NCI-H526 (cell line): ENCODE data around the gene HAUS5.

ENCODE experiments used
- DNase-seq, 2 experiments: peaks; one replicate each; lab custom pipeline; 2025; lab: John Stamatoyannopoulos, UW

HAUS5 gene

GRCh38 chr19:35608251-35608650 is 4.3 kb upstream of the HAUS5 start:
- peak in 1 of 2 experiments; percentile 23 for DNase-seq

GRCh38 chr19:35609851-35610353 is 2.6 kb upstream of the HAUS5 start:
- no peak for DNase-seq

GRCh38 chr19:35612224-35612558 is 344 bp upstream of the HAUS5 start:
- no peak for DNase-seq

GRCh38 chr19:35613574-35613973 is 1.0 kb downstream of the HAUS5 start:
- no peak for DNase-seq

- no peak for DNase-seq
Observed at GRCh38 chr19:35615036-35615435, 2.5 kb downstream of the HAUS5 start.

GRCh38 chr19:35618857-35619256 is 6.3 kb downstream of the HAUS5 start:
- peak in 1 of 2 experiments; percentile 22 for DNase-seq

- no peak for DNase-seq
Observed at GRCh38 chr19:35619290-35619923, 6.9 kb downstream of the HAUS5 start.

GRCh38 chr19:35620001-35620400 is 7.5 kb downstream of the HAUS5 start:
- DNase-seq: no peak

- no peak for DNase-seq
Observed at GRCh38 chr19:35621708-35622107, 9.2 kb downstream of the HAUS5 start.

- no peak for DNase-seq
Observed at GRCh38 chr19:35622750-35623149, 10.2 kb downstream of the HAUS5 start.

GRCh38 chr19:35623327-35624010 is 10.9 kb downstream of the HAUS5 start:
- no peak for DNase-seq

- no peak for DNase-seq
Observed at GRCh38 chr19:35628264-35628564, 15.7 kb downstream of the HAUS5 start.

GRCh38 chr19:35628565-35629331 is 16.2 kb downstream of the HAUS5 start, which contains the start of gene RBM42:
TSS of gene RBM42 (plus strand) at chr19:35629036. CDS start at chr19:35629154, 118 bp downstream.
- DNase-seq: peak; percentile 99 to 100

- no peak for DNase-seq
Observed at GRCh38 chr19:35629332-35629633, 16.7 kb downstream of the HAUS5 start.

- no peak for DNase-seq
Observed at GRCh38 chr19:35633727-35634440, 21.3 kb downstream of the HAUS5 start.

GRCh38 chr19:35636651-35637050 is 24.1 kb downstream of the HAUS5 start:
- no peak for DNase-seq

- DNase-seq: no peak
Observed at GRCh38 chr19:35637165-35637564, 24.6 kb downstream of the HAUS5 start.

GRCh38 chr19:35639321-35639639 is 26.7 kb downstream of the HAUS5 start:
- no peak for DNase-seq

- no peak for DNase-seq
Observed at GRCh38 chr19:35639863-35640262, 27.3 kb downstream of the HAUS5 start.

GRCh38 chr19:35641515-35642151 is 29.1 kb downstream of the HAUS5 start, which contains the start of gene ETV2:
TSS of gene ETV2 (plus strand) at chr19:35641745. CDS start at chr19:35642461, 716 bp downstream.
- no peak for DNase-seq

GRCh38 chr19:35642312-35642711 is 29.8 kb downstream of the HAUS5 start:
- DNase-seq: no peak

GRCh38 chr19:35642798-35643254 is 30.3 kb downstream of the HAUS5 start:
- DNase-seq: peak in 1 of 2 experiments; percentile 29
